Measurements from ENCODE around the gene ABCF3. TPM values are rescaled to one million over a fixed set of nuclear protein-coding genes. Genes with fewer than 3 reads are reported as not detected.

Gene ABCF3
- total RNA-seq, result 43.1 and 51.6 TPM in 2 replicates

GRCh38 chr3:184186184-184186901 lies at the start of gene ABCF3:
TSS of gene ABCF3 (plus strand) at chr3:184186199. CDS start at chr3:184186208, 9 bp downstream.

GRCh38 chr3:184154885-184155643 lies 30.9 kb upstream of the ABCF3 start, which contains the start of gene DVL3:
TSS of gene DVL3 (plus strand) at chr3:184155377. CDS start at chr3:184155636, 259 bp downstream.

GRCh38 chr3:184174646-184175492 lies 11.1 kb upstream of the ABCF3 start, which contains the start of gene AP2M1:
TSS of gene AP2M1 (plus strand) at chr3:184174855. CDS start at chr3:184176994, 2,139 bp downstream.

GRCh38 chr3:184229394-184230080 lies 43.5 kb downstream of the ABCF3 start, which contains the start of gene VWA5B2:
TSS of gene VWA5B2 (plus strand) at chr3:184229585. CDS start at chr3:184230529, 944 bp downstream.

Small RNAs within 50 kb of the gene (small RNA-seq; reads per million reads assigned to genes)
- not detected for gene MIR1224

Other genes with a start within 250 kb of the ABCF3 start
- 13.0 and 20.6 TPM in 2 replicates for gene ABCC5, start 168.3 kb upstream of the ABCF3 start, total RNA-seq
- not detected in 2 replicates for gene HTR3D, start 154.5 kb upstream of the ABCF3 start, total RNA-seq
- gene HTR3C, start 133.2 kb upstream of the ABCF3 start, total RNA-seq, result not detected in 2 replicates
- gene HTR3E, start 89.1 kb upstream of the ABCF3 start, total RNA-seq, result not detected in 2 replicates
- 27.7 and 34.7 TPM in 2 replicates for gene EIF2B5, start 50.8 kb upstream of the ABCF3 start, total RNA-seq
- gene DVL3, start 30.8 kb upstream of the ABCF3 start, total RNA-seq, result 38.9 and 48.4 TPM in 2 replicates
- 352 and 438 TPM in 2 replicates for gene AP2M1, start 11.3 kb upstream of the ABCF3 start, total RNA-seq
- gene VWA5B2, start 43.4 kb downstream of the ABCF3 start, total RNA-seq, result not detected in 2 replicates
- gene ALG3, start 62.8 kb downstream of the ABCF3 start, total RNA-seq, result 25.5 and 28.2 TPM in 2 replicates
- gene EEF1AKMT4, start 63.5 kb downstream of the ABCF3 start, total RNA-seq, result 4.7 TPM in 2 replicates
- 0.16 TPM in 1 of 2 replicates, not detected in the other for gene CAMK2N2, start 75.4 kb downstream of the ABCF3 start, total RNA-seq
- not detected in 2 replicates for gene ECE2, start 89.8 kb downstream of the ABCF3 start, total RNA-seq
- gene PSMD2, start 113.0 kb downstream of the ABCF3 start, total RNA-seq, result 213 and 248 TPM in 2 replicates
- 274 and 300 TPM in 2 replicates for gene EIF4G1, start 128.4 kb downstream of the ABCF3 start, total RNA-seq
- gene FAM131A, start 151.4 kb downstream of the ABCF3 start, total RNA-seq, result 10.0 and 11.4 TPM in 2 replicates
- 3.8 and 5.2 TPM in 2 replicates for gene CLCN2, start 175.4 kb downstream of the ABCF3 start, total RNA-seq
- gene POLR2H, start 175.5 kb downstream of the ABCF3 start, total RNA-seq, result 35.4 and 42.9 TPM in 2 replicates
- 0.12 TPM in 1 of 2 replicates, not detected in the other for gene THPO, start 192.0 kb downstream of the ABCF3 start, total RNA-seq
- gene CHRD, start 193.9 kb downstream of the ABCF3 start, total RNA-seq, result 0.36 and 0.65 TPM in 2 replicates

Data from hair follicle dermal papilla cell (primary cell).